GM18520 (cell line): ENCODE results near the gene SERTM2.
A peak's percentile ranks its signal among the peaks of the same experiment; 100 is the strongest.
"Not testable (repeated sequence)": the region's sequence is repeated elsewhere in the genome, so short reads cannot be mapped to it uniquely, and the experiment has no call there.

Experiments used
- ATAC-seq: cut with Tn5 transposase; IDR thresholded peaks from one replicate; pipeline ENCODE4 v1.9.1; 2021; ENCODE audit not compliant: unreplicated experiment

SERTM2 gene

GRCh38 chrX:111511477-111511876, at the start of gene SERTM2:
Gene SERTM2 (plus strand): TSS chrX:111511645. CDS start chrX:111518858, 7,213 bp downstream.
- ATAC-seq: peak; percentile 61

DNA sequence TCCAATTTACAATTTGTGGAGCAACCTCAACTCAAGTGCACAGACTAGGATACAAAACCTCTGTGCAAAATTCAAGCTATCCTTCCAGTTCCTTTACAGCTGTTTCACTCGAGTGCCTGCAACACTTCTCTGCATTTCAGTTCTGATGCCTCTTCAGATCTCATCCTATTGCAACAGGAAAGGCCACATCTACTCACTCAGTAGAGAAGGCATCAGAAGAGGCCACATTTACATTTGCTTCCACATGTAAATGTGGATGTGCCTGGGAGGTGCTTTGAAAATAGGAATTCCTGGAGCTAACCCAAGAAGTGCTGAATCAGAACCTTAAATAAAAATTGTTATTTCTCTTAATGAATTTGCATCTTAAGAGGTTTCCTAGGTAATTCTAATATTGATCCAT, 45.8 kb upstream of the SERTM2 start:
- ATAC-seq: no peak

GRCh38 chrX:111467896-111468295, 43.5 kb upstream of the SERTM2 start:
- no peak for ATAC-seq

- no peak for ATAC-seq
Observed at GRCh38 chrX:111470681-111471403, 40.6 kb upstream of the SERTM2 start.

DNA sequence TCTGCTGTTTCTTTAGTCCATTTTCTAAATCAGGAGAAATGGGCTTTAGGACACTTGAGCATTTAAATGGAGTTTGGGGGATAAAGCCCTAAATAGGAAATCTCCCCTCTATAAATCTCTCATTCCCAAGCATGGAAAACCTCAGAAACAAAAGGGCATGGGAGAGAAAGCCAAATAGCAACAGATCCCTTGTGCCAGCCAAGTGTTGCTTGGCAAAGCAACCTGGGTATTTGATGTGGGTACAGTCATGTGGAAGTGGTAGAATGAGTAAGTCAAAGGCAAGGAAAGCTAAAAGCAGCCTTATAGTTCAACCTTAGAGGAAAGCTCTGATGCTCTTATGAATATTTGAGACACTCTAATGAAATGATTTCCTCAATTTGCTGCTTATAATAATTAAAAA, 29.5 kb upstream of the SERTM2 start:
- no peak for ATAC-seq

- ATAC-seq: no peak
Observed at GRCh38 chrX:111483135-111483534, 28.3 kb upstream of the SERTM2 start.

DNA sequence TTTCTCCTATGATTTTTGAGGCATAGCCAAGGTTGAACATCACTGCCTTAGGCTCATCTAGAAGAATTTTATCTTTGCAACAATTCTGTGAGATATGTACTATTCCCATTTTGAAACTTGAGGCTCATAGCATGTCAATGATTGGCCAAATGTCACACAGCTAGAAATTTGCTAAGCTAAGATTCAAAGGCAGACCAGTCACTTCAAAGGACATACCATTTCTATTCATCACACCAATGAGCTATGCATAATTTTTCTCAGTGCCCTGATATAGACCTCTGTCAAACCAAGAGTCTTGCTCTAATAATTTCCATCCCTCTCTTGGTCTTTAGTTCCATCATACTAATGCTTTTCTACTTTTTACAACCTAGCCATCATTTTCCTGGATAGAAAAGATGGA, 27.6 kb upstream of the SERTM2 start:
- ATAC-seq: no peak

DNA sequence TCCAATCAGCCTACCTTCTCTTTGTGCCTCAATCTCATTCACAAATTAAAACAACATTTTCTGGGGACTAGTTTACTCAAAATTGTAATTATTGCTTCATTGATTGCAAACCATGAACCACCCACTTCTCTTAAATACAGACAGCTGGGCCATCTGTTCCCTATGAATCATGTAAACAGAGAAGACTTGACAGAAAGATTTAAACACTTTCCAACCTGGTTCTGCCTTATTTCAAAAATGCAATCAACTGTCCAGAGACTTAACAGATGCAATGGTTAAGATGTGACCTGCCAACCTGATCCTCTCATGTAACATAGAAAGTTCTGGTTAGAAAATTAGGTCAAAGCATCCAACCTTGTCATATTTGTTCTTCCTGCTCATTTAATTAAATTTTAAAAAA, 20.8 kb upstream of the SERTM2 start:
- ATAC-seq: no peak

- ATAC-seq: no peak
Observed at GRCh38 chrX:111492085-111492484, 19.4 kb upstream of the SERTM2 start.

- no peak for ATAC-seq
Observed at GRCh38 chrX:111498538-111499103, 12.8 kb upstream of the SERTM2 start.

DNA sequence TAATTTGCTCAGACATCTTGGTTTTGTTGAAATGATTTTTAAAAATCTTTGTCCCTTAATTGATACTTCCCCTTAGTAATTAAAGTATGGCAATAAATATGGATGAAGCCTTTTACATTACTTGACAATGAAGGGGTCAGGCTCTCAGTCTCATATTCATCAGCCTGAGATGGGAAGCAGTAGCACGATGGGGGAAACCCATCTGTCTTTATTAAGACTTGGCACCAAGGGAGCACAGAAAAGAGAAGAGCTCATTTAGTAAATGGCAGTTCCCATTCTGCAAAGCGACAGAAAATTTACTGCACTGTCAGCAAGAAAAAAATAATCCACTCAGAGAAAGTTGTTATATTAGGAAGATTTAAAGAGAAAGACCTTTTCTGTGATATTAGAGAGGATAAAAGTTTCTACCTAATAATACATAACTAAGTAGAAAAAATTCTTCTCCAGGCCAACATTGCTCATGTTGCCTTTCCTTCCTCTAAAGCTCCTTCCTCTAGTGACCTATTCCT, 7.9 kb upstream of the SERTM2 start:
- no peak for ATAC-seq

GRCh38 chrX:111504941-111505340, 6.5 kb upstream of the SERTM2 start:
- ATAC-seq: no peak

GRCh38 chrX:111505783-111506182, 5.7 kb upstream of the SERTM2 start:
- ATAC-seq: no peak

GRCh38 chrX:111506826-111507225, 4.6 kb upstream of the SERTM2 start:
- ATAC-seq: no peak

GRCh38 chrX:111507933-111508332, 3.5 kb upstream of the SERTM2 start:
- ATAC-seq: no peak

DNA sequence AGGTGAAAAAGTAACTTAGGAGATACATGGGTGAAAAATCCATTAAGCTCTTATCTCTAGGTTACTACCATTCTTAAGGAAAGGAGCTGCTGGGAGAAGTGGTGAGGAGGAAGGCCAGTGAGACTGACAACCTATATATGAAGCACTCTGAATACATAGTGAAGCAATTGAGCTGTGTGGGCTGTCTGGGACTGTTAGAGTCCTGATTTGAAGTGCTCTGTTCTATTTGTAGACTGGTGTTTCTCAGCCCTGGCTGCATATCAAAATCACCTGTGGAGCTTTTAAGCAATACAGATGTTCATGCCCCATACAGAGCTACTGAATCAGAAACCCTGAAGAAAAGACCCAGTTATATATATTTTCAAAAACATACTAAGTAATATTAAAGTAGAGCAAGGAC, 3.9 kb downstream of the SERTM2 start:
- ATAC-seq: no peak

DNA sequence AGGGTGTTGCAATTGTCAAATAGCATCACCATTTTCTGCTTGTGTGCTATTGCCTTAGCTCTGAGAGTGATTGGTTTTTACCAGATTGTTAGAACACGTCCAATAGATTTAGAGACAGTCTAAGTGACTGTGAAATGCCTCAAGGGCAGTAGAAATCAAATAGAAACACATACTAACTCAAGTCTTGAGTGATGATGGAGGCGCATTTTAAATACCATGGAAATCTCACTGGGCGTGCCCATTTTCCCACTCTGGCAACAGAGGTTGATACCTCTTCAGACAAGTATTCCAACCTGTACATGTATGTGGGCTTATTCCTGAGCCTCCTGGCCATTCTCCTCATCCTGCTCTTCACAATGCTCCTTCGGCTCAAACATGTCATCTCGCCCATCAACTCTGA, 7.2 kb downstream of the SERTM2 start:
- no peak for ATAC-seq

GRCh38 chrX:111519215-111519614, 7.8 kb downstream of the SERTM2 start:
- ATAC-seq: no peak

- ATAC-seq: no peak
Observed at GRCh38 chrX:111520506-111520905, 9.1 kb downstream of the SERTM2 start.

DNA sequence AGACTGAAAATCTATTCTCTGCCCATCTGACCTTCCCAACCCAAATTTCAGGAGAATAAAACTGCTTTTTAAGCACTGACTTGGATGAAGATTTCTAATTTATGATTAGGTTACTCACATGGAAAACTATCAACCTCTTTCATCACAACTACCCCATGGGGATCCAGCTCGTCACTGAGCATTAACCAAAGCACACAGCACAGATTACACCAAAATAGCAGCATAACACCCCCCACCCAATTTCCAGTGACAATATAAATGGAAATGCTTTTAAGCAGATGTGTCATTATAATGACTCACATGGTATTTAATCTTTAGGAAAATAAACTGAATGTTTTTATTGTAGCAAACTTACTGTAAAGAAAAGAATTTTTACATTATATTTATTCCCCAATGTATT, 9.7 kb downstream of the SERTM2 start:
- no peak for ATAC-seq

DNA sequence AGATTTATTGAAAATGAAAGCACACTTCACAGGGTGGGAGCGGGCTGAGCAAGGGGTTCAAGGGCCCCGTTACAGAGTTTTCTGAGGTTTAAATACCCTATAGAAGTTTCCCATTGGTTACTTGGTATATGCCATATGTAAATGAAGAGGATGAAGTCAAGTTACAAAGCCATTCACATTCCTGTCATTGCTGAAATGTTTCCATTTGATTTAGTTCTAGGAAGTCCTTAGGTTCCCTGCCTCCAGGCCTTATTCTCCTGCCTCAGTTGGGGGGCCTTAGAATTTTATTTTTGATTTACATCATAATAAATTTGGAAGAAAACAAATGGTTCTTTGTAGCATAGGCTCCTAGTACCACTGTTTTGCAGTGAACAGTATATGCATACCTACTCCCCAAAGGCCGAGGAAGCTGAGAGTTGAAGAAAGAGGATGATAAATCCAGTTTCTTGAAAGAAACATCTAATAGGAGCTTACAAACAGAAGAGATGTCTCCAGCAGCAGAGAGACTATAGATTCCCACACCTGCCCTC, 31.8 kb downstream of the SERTM2 start:
- ATAC-seq: no peak

DNA sequence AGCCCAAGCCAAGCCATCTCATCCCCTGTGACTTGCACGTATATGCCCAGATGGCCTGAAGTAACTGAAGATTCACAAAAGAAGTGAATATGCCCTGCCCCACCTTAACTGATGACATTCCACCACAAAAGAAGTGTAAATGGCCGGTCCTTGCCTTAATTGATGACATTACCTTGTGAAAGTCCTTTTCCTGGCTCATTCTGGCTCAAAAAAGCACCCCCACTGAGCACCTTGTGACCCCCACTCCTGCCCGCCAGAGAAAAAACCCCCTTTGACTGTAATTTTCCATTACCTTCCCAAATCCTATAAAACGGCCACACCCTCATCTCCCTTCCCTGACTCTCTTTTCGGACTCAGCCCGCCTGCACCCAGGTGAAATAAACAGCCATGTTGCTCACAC, 37.8 kb downstream of the SERTM2 start:
- not testable (repeated sequence) for ATAC-seq
